ENCODE data around the gene SMOC2.

SMOC2 gene

GRCh38 chr6:168540713-168541291 lies 99.8 kb downstream of the SMOC2 start:
- H3K4me1 ChIP-seq = no peaks in the 10 kb centered on the region
- no peak for DNase-seq
- TF ChIP-seq, protein P1, sequence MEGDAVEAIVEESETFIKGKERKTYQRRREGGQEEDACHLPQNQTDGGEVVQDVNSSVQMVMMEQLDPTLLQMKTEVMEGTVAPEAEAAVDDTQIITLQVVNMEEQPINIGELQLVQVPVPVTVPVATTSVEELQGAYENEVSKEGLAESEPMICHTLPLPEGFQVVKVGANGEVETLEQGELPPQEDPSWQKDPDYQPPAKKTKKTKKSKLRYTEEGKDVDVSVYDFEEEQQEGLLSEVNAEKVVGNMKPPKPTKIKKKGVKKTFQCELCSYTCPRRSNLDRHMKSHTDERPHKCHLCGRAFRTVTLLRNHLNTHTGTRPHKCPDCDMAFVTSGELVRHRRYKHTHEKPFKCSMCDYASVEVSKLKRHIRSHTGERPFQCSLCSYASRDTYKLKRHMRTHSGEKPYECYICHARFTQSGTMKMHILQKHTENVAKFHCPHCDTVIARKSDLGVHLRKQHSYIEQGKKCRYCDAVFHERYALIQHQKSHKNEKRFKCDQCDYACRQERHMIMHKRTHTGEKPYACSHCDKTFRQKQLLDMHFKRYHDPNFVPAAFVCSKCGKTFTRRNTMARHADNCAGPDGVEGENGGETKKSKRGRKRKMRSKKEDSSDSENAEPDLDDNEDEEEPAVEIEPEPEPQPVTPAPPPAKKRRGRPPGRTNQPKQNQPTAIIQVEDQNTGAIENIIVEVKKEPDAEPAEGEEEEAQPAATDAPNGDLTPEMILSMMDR (IDR thresholded peaks at IDR 0.05; ENCODE audit: low read depth, low read length) = no peak
- peaks cover 8% of the 10 kb centered on the region for H3K27me3 ChIP-seq
- H3K9me3 ChIP-seq = no peaks in the 10 kb centered on the region
- H3K4me3 ChIP-seq (ENCODE audit: low read depth, low read length) = no peak overlapping the region
- H3K36me3 ChIP-seq = no peaks in the 10 kb centered on the region

DNA sequence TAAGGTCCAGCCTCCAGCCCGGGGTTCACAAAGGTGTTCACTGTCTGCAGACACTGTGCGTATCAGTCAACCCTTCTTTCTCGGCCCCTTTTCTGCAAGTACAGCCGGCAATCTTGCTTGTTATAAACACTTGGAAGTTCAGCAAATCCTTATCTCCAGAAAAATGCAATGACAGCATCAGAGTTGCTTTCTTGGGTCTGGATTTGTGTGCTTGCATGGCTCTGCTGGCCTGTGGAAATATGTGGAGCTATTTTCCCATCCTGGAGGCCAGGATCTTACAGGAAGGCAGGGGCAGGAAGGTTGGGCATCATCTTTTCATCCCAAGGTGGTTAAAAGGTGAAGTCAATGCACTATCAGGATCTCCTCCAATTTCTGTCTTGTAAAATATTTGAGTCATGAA lies 100.3 kb downstream of the SMOC2 start:
- peaks cover 8% of the 10 kb centered on the region for H3K27me3 ChIP-seq
- H3K36me3 ChIP-seq = no peaks in the 10 kb centered on the region
- TF ChIP-seq, protein P1 (IDR thresholded peaks at IDR 0.05; ENCODE audit: low read depth, low read length) = no peak

GRCh38 chr6:168542301-168542700 lies 101.3 kb downstream of the SMOC2 start:
- Histone ChIP-seq H3K4me1 (no peaks in the 10 kb centered on the region), H3K9me3 (no peaks in the 10 kb centered on the region), H3K4me3 (ENCODE audit: low read depth, low read length) (no peak overlapping the region), H3K36me3 (no peaks in the 10 kb centered on the region), H3K27me3 (peaks cover 8% of the 10 kb centered on the region)
- no peak for DNase-seq
- TF ChIP-seq, protein P1 (IDR thresholded peaks at IDR 0.05; ENCODE audit: low read depth, low read length) = no peak

More for the DNA sequence above, 100.3 kb downstream of the SMOC2 start:
- Histone ChIP-seq H3K9me3 (no peaks in the 10 kb centered on the region), H3K4me1 (no peaks in the 10 kb centered on the region), H3K4me3 (ENCODE audit: low read depth, low read length) (no peak overlapping the region)
- DNase-seq = no peak

DNA sequence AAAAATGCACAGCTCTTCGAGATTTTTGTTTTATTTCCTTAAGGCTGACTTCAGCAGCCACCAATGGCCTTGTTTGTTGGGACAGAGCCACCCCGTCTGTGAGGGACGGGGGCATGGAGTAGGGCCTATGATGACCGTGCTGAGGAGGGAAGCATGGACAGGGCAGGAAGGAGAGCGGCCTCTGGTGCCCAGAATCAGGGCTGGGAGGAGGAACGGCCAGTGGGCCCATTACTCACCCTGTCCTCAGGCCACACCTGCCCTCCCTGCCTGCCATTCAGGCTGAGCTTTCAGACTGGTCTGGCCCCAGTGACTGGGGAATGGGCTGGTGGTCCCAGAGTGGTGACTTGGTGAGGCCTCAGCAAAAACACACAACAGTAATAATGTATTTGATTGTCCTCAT lies 104.4 kb downstream of the SMOC2 start:
- TF ChIP-seq, protein P1 (IDR thresholded peaks at IDR 0.05; ENCODE audit: low read depth, low read length) = no peak
- peaks cover 8% of the 10 kb centered on the region for H3K27me3 ChIP-seq
- H3K9me3 ChIP-seq = no peaks in the 10 kb centered on the region
- H3K4me3 ChIP-seq (ENCODE audit: low read depth, low read length) = no peak overlapping the region
- DNase-seq = no peak
- H3K4me1 ChIP-seq = no peaks in the 10 kb centered on the region
- no peaks in the 10 kb centered on the region for H3K36me3 ChIP-seq

GRCh38 chr6:168546151-168546550 lies 105.2 kb downstream of the SMOC2 start:
- peaks cover 6% of the 10 kb centered on the region for H3K27me3 ChIP-seq
- no peaks in the 10 kb centered on the region for H3K4me1 ChIP-seq
- TF ChIP-seq, protein P1 (IDR thresholded peaks at IDR 0.05; ENCODE audit: low read depth, low read length) = no peak
- no peak overlapping the region for H3K4me3 ChIP-seq (ENCODE audit: low read depth, low read length)
- H3K9me3 ChIP-seq = no peaks in the 10 kb centered on the region
- no peaks in the 10 kb centered on the region for H3K36me3 ChIP-seq
- no peak for DNase-seq

DNA sequence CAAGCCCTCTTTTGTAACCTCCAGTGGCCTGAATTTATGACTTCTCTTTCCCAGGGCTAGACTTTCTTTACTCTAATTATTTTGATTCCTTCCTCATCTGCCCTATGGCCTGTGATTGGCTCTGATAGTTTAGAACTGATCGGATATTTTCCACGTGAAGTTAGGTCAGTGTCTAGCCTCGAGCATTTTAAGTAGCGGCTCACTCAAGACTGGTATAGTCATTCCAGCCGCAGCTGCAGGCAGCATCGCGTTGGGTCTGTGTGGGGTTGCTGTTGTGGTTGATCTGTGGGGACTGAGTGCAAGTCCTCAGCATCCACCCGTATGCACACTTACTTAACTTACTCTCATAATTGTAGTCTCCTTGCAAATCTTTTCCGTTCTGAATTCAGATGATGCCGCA lies 105.7 kb downstream of the SMOC2 start:
- TF ChIP-seq, protein P1 (IDR thresholded peaks at IDR 0.05; ENCODE audit: low read depth, low read length) = no peak
- H3K27me3 ChIP-seq = peaks cover 6% of the 10 kb centered on the region; the same call in 1 of the 2 replicates
- no peaks in the 10 kb centered on the region for H3K36me3 ChIP-seq
- no peak overlapping the region for H3K4me3 ChIP-seq (ENCODE audit: low read depth, low read length)
- DNase-seq = no peak
- H3K9me3 ChIP-seq = no peaks in the 10 kb centered on the region
- no peaks in the 10 kb centered on the region for H3K4me1 ChIP-seq

Data from BE2C (cell line).